GM18508 (cell line): ENCODE results near the gene EZH2.

Experiments used
- ATAC-seq: cut with Tn5 transposase; IDR thresholded peaks from one replicate; pipeline ENCODE4 v1.9.1; 2021; ENCODE audit warnings: moderate number of reproducible peaks; ENCODE audit not compliant: insufficient read depth, unreplicated experiment

Gene EZH2

GRCh38 chr7:148814922-148815559 lies 69.0 kb downstream of the EZH2 start:
- no peak for ATAC-seq

GRCh38 chr7:148813890-148814289 lies 70.2 kb downstream of the EZH2 start:
- no peak for ATAC-seq

DNA sequence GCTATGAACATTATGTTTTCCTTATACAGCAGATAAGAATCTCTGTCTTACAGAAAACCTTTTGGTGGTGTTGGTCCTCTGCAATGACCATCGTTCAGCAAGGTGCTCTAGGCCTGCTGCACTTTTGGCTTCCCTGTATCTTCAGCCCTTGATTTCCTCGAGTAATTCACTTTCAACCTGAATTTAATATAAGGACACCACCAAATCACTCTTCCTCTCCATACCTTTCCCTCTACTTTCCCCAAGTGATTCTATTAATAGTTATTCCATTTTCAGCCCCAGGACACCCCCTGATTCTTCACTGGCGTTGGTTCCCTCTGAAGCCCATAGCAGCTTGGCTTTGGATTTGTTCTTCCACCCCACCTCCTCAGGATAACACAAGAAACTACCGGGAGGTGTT lies 72.2 kb downstream of the EZH2 start:
- no peak for ATAC-seq

GRCh38 chr7:148809856-148810255 lies 74.2 kb downstream of the EZH2 start:
- no peak for ATAC-seq

GRCh38 chr7:148807436-148807835 lies 76.7 kb downstream of the EZH2 start:
- no peak for ATAC-seq

- ATAC-seq = no peak
Measured at GRCh38 chr7:148806187-148806586, 77.9 kb downstream of the EZH2 start.

GRCh38 chr7:148804343-148805235 lies 79.5 kb downstream of the EZH2 start:
- no peak for ATAC-seq

- no peak for ATAC-seq
Measured at GRCh38 chr7:148803094-148803493, 81.0 kb downstream of the EZH2 start.

DNA sequence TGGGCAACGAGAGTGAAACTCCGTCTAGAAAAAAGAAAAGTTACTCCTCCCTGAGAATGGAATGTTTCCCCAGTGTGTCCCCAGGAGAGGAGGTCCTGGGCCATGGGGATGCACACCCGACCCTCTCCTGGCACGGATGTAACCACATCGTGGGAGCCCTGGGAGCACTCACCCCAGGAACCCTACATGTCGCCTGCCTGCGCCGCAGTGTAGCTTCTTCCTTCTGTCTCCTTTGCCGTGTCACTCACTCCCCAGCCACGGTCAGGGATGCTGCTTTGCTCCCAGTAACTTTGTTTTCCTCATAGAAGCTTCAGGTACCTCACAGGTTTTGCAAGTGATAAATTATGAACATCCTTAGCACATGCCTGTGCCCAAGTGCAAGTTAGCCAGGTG lies 82.0 kb downstream of the EZH2 start:
- no peak for ATAC-seq

GRCh38 chr7:148800677-148801076 lies 83.4 kb downstream of the EZH2 start:
- no peak for ATAC-seq

- ATAC-seq = no peak
Measured at GRCh38 chr7:148799893-148800555, 84.1 kb downstream of the EZH2 start.

DNA sequence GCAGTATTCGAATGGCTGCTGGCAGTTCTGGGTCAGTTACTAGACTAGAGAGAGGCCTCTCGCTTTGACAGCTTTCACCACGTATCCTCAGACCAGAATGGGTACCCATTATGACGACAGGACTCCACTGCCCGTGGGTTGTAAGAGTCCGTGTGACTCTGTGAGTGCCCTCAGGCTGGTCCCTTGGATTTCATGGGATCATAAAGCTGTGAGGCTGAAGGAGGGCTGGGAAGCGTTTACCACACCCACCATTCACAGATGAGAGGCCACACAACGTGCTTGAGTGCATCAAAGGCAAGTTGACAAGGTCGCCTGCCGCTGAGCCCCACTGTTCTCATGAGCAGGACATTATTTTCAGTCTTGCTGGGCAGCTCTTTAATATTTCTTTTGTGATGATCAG lies 87.2 kb downstream of the EZH2 start:
- ATAC-seq = no peak

- ATAC-seq = no peak
Measured at GRCh38 chr7:148794476-148794875, 89.6 kb downstream of the EZH2 start.

- ATAC-seq = no peak
Measured at GRCh38 chr7:148793590-148793989, 90.5 kb downstream of the EZH2 start.

- ATAC-seq = no peak
Measured at GRCh38 chr7:148791546-148791945, 92.5 kb downstream of the EZH2 start.

GRCh38 chr7:148790850-148791249 lies 93.2 kb downstream of the EZH2 start:
- no peak for ATAC-seq

DNA sequence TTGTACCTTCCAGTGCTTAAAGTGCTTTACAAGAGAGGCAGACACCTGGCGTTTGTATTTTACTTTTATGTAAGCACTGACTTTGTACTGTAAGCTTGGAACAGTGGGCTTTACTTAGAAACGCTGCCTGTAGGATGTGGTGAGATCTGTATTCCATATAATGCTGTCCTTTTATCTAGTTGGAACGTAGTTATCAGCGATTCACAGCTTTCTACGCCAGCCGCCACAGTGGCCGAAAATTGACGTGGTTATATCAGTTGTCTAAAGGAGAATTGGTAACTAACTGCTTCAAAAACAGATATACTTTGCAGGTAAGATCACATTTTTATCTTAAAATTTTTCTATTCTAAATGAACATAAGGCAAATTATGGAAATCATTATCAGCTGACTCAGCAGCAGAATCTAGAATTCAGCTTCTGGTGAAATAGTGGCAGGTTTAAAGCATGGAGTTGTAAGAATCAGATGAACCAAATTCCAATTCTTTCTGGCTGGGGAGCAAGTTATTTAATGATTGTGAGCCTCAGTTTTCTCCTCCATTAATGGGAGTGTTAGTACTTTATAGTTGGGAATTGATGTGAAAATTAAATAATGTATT lies 93.9 kb downstream of the EZH2 start:
- ATAC-seq = no peak

- no peak for ATAC-seq
Measured at GRCh38 chr7:148789220-148789619, 94.9 kb downstream of the EZH2 start.

GRCh38 chr7:148787571-148788295 lies 96.4 kb downstream of the EZH2 start:
- no peak for ATAC-seq

DNA sequence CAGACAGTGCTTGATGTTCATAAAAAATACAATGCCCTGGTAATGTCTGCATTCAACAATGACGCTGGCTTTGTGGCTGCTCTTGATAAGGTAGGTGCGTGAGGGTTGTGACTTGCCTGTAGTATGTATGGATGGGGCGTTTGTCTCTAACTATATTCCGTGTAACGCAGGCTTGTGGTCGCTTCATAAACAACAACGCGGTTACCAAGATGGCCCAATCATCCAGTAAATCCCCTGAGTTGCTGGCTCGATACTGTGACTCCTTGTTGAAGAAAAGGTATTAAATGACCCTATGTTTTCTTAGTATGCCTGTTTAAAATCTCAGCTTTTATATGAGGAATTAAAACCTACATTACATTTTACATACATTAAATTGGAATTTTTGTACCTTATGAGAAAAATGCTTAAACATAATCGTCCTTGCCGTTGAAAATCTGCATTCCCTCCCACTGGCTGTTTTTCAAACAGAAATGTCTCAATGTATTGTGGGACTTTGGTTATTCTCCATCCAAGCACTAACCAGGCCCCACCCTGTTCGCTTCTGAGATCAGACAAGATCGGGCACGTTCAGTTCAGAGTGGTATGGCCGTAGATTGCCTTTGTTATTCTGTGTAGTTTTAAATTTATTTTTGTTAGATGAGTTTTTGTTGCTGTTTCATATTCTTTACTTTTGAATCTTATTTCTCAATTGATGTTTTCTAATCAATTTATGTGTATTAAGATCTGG lies 100.1 kb downstream of the EZH2 start:
- no peak for ATAC-seq
